ENCODE measurements around the gene DOCK6.

GRCh38 chr19:11192957-11193939 lies 69.1 kb downstream of the DOCK6 start:
- no peak for TF ChIP-seq CTCF (optimal IDR thresholded peaks at IDR 0.05 in 1 of 3, IDR thresholded peaks at IDR 0.05 in 1 of 3, conservative IDR thresholded peaks at IDR 0.05 in 1 of 3; ENCODE audit: extremely low read depth in 1 of 3, insufficient read depth in 2 of 3, low read length in 3 of 3)
- TF ChIP-seq EZH2 (IDR thresholded peaks at IDR 0.05; ENCODE audit: low read length) = no peak

Measured in keratinocyte (primary cell).